Measurements from ENCODE around the gene LGALS14.

The LGALS14 gene

DNA sequence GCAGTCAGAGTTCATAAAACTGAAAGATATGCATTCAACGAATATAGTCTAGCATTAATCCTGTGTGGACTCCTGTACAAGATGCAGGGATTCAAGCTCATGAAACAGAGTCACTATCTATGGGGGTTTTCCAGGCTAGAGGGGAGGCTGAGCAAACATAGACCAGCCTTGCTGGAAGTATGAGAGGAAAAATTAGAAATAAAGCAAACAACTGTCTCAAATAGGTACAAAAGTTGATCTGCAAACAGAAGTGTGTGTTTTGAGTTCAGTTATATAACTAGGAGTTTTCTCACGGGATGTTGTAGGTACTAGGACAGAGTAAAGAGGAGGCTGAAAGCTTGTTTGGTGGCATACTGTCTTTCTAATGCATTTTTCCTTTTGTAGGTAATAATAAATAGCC lies 8.5 kb upstream of the LGALS14 start:
- TF ChIP-seq ZNF70 (CRISPR knock-in tag; IDR thresholded peaks at IDR 0.05): no peak
- no peak for TF ChIP-seq ARNTL (CRISPR knock-in tag; IDR thresholded peaks at IDR 0.05; ENCODE audit: borderline replicate concordance, low read depth)
- TF ChIP-seq, protein P1, sequence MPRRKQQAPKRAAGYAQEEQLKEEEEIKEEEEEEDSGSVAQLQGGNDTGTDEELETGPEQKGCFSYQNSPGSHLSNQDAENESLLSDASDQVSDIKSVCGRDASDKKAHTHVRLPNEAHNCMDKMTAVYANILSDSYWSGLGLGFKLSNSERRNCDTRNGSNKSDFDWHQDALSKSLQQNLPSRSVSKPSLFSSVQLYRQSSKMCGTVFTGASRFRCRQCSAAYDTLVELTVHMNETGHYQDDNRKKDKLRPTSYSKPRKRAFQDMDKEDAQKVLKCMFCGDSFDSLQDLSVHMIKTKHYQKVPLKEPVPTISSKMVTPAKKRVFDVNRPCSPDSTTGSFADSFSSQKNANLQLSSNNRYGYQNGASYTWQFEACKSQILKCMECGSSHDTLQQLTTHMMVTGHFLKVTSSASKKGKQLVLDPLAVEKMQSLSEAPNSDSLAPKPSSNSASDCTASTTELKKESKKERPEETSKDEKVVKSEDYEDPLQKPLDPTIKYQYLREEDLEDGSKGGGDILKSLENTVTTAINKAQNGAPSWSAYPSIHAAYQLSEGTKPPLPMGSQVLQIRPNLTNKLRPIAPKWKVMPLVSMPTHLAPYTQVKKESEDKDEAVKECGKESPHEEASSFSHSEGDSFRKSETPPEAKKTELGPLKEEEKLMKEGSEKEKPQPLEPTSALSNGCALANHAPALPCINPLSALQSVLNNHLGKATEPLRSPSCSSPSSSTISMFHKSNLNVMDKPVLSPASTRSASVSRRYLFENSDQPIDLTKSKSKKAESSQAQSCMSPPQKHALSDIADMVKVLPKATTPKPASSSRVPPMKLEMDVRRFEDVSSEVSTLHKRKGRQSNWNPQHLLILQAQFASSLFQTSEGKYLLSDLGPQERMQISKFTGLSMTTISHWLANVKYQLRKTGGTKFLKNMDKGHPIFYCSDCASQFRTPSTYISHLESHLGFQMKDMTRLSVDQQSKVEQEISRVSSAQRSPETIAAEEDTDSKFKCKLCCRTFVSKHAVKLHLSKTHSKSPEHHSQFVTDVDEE (CRISPR knock-in tag; IDR thresholded peaks at IDR 0.05): no peak
- no peak for TF ChIP-seq OSR1 (CRISPR knock-in tag; IDR thresholded peaks at IDR 0.05)
- no peak for TF ChIP-seq GLIS3 (CRISPR knock-in tag; IDR thresholded peaks at IDR 0.05)
- TF ChIP-seq ZNF565 (CRISPR knock-in tag; conservative IDR thresholded peaks at IDR 0.05; ENCODE audit: low read depth): no peak
- no peak for TF ChIP-seq CSDC2 (CRISPR knock-in tag; IDR thresholded peaks at IDR 0.05)
- TF ChIP-seq, protein P2, sequence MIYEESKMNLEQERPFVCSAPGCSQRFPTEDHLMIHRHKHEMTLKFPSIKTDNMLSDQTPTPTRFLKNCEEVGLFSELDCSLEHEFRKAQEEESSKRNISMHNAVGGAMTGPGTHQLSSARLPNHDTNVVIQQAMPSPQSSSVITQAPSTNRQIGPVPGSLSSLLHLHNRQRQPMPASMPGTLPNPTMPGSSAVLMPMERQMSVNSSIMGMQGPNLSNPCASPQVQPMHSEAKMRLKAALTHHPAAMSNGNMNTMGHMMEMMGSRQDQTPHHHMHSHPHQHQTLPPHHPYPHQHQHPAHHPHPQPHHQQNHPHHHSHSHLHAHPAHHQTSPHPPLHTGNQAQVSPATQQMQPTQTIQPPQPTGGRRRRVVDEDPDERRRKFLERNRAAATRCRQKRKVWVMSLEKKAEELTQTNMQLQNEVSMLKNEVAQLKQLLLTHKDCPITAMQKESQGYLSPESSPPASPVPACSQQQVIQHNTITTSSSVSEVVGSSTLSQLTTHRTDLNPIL (CRISPR knock-in tag; IDR thresholded peaks at IDR 0.05; ENCODE audit: low read depth): no peak
- TF ChIP-seq ZNF8 (CRISPR knock-in tag; IDR thresholded peaks at IDR 0.05): no peak
- TF ChIP-seq ZFP30 (CRISPR knock-in tag; IDR thresholded peaks at IDR 0.05): no peak
- no peak for TF ChIP-seq ISL1 (CRISPR knock-in tag; IDR thresholded peaks at IDR 0.05)
- TF ChIP-seq BACH2 (CRISPR knock-in tag; IDR thresholded peaks at IDR 0.05; ENCODE audit: borderline replicate concordance): no peak
- no peak for TF ChIP-seq TOX (CRISPR knock-in tag; IDR thresholded peaks at IDR 0.05; ENCODE audit: borderline replicate concordance)
- no peak for TF ChIP-seq CSRNP3 (CRISPR knock-in tag; IDR thresholded peaks at IDR 0.05)
- no peak for TF ChIP-seq RARB (CRISPR knock-in tag; IDR thresholded peaks at IDR 0.05)
- ATAC-seq: no peak

DNA sequence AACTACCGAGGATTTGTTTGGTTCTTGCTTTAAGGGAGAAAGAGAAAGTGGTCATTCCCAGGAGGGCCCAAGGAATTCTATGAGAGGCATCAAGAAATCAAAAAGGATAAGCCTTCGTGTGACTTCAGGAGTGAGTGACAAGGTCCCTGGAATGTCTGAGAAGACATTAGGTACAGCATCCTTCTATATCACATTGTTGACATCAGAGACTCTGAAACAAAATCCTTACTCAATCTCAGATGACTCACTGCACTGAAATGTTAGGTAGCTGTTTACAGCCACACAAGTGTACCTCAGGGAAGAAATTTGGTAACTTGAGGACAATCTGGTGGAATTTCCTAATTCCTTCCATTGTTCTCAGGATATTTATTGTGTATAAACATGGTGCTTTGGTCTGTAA lies 7.9 kb upstream of the LGALS14 start:
- ATAC-seq: no peak
- TF ChIP-seq CSDC2 (CRISPR knock-in tag; IDR thresholded peaks at IDR 0.05) (no peak), ZFP3 (CRISPR knock-in tag; IDR thresholded peaks at IDR 0.05) (no peak)
- TF ChIP-seq, protein P2 (CRISPR knock-in tag; IDR thresholded peaks at IDR 0.05; ENCODE audit: low read depth): no peak

DNA sequence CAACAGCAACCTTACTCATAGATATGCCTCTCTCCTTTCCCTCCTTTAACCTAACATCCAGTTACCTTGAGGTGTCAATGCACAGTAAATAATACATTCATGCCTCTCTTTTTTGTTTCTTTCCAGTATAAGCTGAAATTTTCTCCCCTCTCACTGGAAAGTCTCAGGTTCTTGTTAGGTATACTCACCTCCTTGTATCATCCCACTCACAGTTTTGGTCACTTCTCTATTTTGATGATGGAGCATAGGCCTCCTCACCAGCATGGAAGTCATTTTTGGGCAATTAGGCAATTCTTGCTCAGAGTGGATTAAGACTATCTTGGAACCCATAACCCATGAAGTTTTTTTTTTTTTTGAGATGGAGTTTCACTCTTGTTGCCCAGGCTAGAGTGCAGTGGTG lies 5.7 kb upstream of the LGALS14 start:
- TF ChIP-seq, protein P2 (CRISPR knock-in tag; IDR thresholded peaks at IDR 0.05; ENCODE audit: low read depth): no peak
- TF ChIP-seq ZC3H10 (CRISPR knock-in tag; IDR thresholded peaks at IDR 0.05) (no peak), OSR1 (CRISPR knock-in tag; IDR thresholded peaks at IDR 0.05) (no peak), BACH2 (CRISPR knock-in tag; IDR thresholded peaks at IDR 0.05; ENCODE audit: borderline replicate concordance) (no peak), ESRRG (CRISPR knock-in tag; IDR thresholded peaks at IDR 0.05) (no peak), TCF4 (CRISPR knock-in tag; IDR thresholded peaks at IDR 0.05; ENCODE audit: borderline replicate concordance) (no peak), ZNF8 (CRISPR knock-in tag; IDR thresholded peaks at IDR 0.05) (no peak), ARNTL (CRISPR knock-in tag; IDR thresholded peaks at IDR 0.05; ENCODE audit: borderline replicate concordance, low read depth) (no peak), PATZ1 (CRISPR knock-in tag; IDR thresholded peaks at IDR 0.05; ENCODE audit: borderline replicate concordance) (no peak), POU6F1 (CRISPR knock-in tag; IDR thresholded peaks at IDR 0.05; ENCODE audit: borderline replicate concordance, low read depth) (no peak)
- ATAC-seq: no peak
